ENCODE data around the gene PRRG3.

GRCh38 chrX:151737494-151737893 is 42.2 kb downstream of the PRRG3 start:
- TF ChIP-seq EZH2 (IDR thresholded peaks at IDR 0.05): no peak
- no peak for TF ChIP-seq POLR2AphosphoS5 (IDR thresholded peaks at IDR 0.05; ENCODE audit: borderline replicate concordance, low read depth, low read length)

All from SK-N-MC (cell line).